ENCODE data around the gene SH3BP4.

DNA sequence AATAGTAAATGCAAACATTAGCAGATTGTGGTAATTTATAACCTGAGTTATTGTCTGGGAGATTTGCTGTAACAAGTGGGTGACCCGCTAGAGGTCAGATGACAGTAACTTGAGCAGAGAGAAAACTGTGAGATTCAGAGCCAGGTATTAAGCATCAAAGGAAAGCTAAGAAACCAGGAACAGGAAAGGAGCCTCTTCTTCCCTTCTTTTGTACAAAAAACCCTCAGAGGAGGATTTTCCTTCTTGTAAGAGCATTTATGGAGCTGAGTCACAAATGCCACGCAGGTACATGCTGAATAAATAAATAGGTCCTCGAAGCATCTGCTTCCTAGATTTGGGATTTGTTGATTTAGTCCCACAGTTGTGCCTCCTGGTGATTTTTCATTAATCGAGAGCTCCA is 146.5 kb downstream of the SH3BP4 start:
- TF ChIP-seq, protein P1, sequence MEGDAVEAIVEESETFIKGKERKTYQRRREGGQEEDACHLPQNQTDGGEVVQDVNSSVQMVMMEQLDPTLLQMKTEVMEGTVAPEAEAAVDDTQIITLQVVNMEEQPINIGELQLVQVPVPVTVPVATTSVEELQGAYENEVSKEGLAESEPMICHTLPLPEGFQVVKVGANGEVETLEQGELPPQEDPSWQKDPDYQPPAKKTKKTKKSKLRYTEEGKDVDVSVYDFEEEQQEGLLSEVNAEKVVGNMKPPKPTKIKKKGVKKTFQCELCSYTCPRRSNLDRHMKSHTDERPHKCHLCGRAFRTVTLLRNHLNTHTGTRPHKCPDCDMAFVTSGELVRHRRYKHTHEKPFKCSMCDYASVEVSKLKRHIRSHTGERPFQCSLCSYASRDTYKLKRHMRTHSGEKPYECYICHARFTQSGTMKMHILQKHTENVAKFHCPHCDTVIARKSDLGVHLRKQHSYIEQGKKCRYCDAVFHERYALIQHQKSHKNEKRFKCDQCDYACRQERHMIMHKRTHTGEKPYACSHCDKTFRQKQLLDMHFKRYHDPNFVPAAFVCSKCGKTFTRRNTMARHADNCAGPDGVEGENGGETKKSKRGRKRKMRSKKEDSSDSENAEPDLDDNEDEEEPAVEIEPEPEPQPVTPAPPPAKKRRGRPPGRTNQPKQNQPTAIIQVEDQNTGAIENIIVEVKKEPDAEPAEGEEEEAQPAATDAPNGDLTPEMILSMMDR (IDR thresholded peaks at IDR 0.05; ENCODE audit: low read depth, low read length, missing input control) = no peak
- TF ChIP-seq JUND (IDR thresholded peaks at IDR 0.05) (no peak), ATF3 (IDR thresholded peaks at IDR 0.05) (no peak), TAF1 (conservative IDR thresholded peaks at IDR 0.05) (no peak), SP1 (IDR thresholded peaks at IDR 0.05) (no peak), NR2F2 (IDR thresholded peaks at IDR 0.05) (no peak), FOXA1 (IDR thresholded peaks at IDR 0.05) (no peak), RXRA (IDR thresholded peaks at IDR 0.05) (no peak), RAD21 (IDR thresholded peaks at IDR 0.05) (no peak)
- TF ChIP-seq, protein P2, sequence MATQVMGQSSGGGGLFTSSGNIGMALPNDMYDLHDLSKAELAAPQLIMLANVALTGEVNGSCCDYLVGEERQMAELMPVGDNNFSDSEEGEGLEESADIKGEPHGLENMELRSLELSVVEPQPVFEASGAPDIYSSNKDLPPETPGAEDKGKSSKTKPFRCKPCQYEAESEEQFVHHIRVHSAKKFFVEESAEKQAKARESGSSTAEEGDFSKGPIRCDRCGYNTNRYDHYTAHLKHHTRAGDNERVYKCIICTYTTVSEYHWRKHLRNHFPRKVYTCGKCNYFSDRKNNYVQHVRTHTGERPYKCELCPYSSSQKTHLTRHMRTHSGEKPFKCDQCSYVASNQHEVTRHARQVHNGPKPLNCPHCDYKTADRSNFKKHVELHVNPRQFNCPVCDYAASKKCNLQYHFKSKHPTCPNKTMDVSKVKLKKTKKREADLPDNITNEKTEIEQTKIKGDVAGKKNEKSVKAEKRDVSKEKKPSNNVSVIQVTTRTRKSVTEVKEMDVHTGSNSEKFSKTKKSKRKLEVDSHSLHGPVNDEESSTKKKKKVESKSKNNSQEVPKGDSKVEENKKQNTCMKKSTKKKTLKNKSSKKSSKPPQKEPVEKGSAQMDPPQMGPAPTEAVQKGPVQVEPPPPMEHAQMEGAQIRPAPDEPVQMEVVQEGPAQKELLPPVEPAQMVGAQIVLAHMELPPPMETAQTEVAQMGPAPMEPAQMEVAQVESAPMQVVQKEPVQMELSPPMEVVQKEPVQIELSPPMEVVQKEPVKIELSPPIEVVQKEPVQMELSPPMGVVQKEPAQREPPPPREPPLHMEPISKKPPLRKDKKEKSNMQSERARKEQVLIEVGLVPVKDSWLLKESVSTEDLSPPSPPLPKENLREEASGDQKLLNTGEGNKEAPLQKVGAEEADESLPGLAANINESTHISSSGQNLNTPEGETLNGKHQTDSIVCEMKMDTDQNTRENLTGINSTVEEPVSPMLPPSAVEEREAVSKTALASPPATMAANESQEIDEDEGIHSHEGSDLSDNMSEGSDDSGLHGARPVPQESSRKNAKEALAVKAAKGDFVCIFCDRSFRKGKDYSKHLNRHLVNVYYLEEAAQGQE (IDR thresholded peaks at IDR 0.05) = no peak
